Brain microvascular endothelial cell (primary cell): ENCODE results near the gene MLLT1.

ENCODE experiments used
- DNase-seq: peaks from one replicate; pipeline ENCODE4 v3.0.0-alpha.2; 2020
- H3K27ac ChIP-seq: fragments of 250-450 bp; sonication (Bioruptor Pico); 2 replicates; pipeline ENCODE4 v1.5.1; 2020; ENCODE audit warnings: mild to moderate bottlenecking, moderate library complexity
- H3K27me3 ChIP-seq: fragments of 250-450 bp; sonication (Bioruptor Pico); replicated peaks from 2 replicates; pipeline ENCODE4 v1.5.1; 2020; ENCODE audit warnings: mild to moderate bottlenecking
- H3K36me3 ChIP-seq: fragments of 250-450 bp; sonication (Bioruptor Pico); replicated peaks from 2 replicates; pipeline ENCODE4 v1.5.1; 2020; ENCODE audit warnings: mild to moderate bottlenecking
- H3K4me3 ChIP-seq: 2 replicates; pipeline ENCODE4 v1.5.1; 2011; ENCODE audit warnings: low read depth, mild to moderate bottlenecking, control low read depth, low read length, moderate library complexity
- in situ Hi-C: cut with HindIII; loops from 2 replicates; pipeline ENCODE4 v1.10.0; 2017; ENCODE audit warnings: low sequenced_read_pairs, low pct_ligation_motif_present
- TF ChIP-seq, protein P1 (sequence below): IDR thresholded peaks from 2 replicates; pipeline ENCODE4 v1.5.1; 2011; ENCODE audit warnings: low read depth, mild to moderate bottlenecking, moderate library complexity, low read length, control low read depth, inconsistent platforms; ENCODE audit errors: missing control alignments

Gene MLLT1

GRCh38 chr19:6161271-6161850 is 118.4 kb downstream of the MLLT1 start:
- TF ChIP-seq, protein P1, sequence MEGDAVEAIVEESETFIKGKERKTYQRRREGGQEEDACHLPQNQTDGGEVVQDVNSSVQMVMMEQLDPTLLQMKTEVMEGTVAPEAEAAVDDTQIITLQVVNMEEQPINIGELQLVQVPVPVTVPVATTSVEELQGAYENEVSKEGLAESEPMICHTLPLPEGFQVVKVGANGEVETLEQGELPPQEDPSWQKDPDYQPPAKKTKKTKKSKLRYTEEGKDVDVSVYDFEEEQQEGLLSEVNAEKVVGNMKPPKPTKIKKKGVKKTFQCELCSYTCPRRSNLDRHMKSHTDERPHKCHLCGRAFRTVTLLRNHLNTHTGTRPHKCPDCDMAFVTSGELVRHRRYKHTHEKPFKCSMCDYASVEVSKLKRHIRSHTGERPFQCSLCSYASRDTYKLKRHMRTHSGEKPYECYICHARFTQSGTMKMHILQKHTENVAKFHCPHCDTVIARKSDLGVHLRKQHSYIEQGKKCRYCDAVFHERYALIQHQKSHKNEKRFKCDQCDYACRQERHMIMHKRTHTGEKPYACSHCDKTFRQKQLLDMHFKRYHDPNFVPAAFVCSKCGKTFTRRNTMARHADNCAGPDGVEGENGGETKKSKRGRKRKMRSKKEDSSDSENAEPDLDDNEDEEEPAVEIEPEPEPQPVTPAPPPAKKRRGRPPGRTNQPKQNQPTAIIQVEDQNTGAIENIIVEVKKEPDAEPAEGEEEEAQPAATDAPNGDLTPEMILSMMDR, result no peak
- no peaks in the 10 kb centered on the region for H3K27me3 ChIP-seq
- H3K36me3 ChIP-seq, result no peaks in the 10 kb centered on the region
- no peak overlapping the region for H3K27ac ChIP-seq
- in situ Hi-C loops, result no loop called here
- no peak for DNase-seq
- H3K4me3 ChIP-seq, result no peak overlapping the region
